ENCODE results near the gene KLF9. TPM values are rescaled to one million over a fixed set of nuclear protein-coding genes. Genes with fewer than 3 reads are reported as not detected.

The KLF9 gene
- total RNA-seq = 10 to 100 TPM; 18.0 to 19.1 TPM

GRCh38 chr9:70413799-70414775 lies at the start of gene KLF9:
Gene KLF9, minus strand, starts transcription at chr9:70414657. Its CDS starts 1,294 bp downstream, at chr9:70413363.

Other genes with a start within 250 kb of the KLF9 start
- gene SMC5, start 155.7 kb downstream of the KLF9 start, total RNA-seq = 10 to 100 TPM; 37.7 to 46.0 TPM

All from activated naive CD4-positive, alpha-beta T cell treated with anti-CD3 and anti-CD28 coated beads, Interleukin-2, amount 10 ng/mL, durations not matched to agents 5 hours and 36 hours (primary cell).